KBM-7 (cell line): Measurements from ENCODE around the gene CECR2.

ENCODE experiments used
- DNase-seq: peaks from one replicate; pipeline ENCODE4 v3.0.0-alpha.2; 2015
- in situ Hi-C: fragments of 300-500 bp; cut with MboI; formaldehyde crosslinking; loops from 2 replicates; pipeline ENCODE4 v1.14.3; 2020; ENCODE audit warnings: low sequenced_read_pairs, low pct_unique_long_range_greater_than_20kb, mixed read lengths

Gene CECR2

GRCh38 chr22:17575681-17576080 is 206.4 kb downstream of the CECR2 start:
- DNase-seq = no peak
- in situ Hi-C loops = no loop called here

GRCh38 chr22:17576470-17576869 is 207.2 kb downstream of the CECR2 start:
- in situ Hi-C loops = no loop called here
- no peak for DNase-seq

- in situ Hi-C loops = no loop called here
- DNase-seq = no peak
Measured at GRCh38 chr22:17578136-17578754, 209.0 kb downstream of the CECR2 start.

- in situ Hi-C loops = no loop called here
- no peak for DNase-seq
Measured at GRCh38 chr22:17579535-17579981, 210.3 kb downstream of the CECR2 start.

- in situ Hi-C loops = no loop called here
- DNase-seq = no peak
Measured at GRCh38 chr22:17580441-17581031, 211.3 kb downstream of the CECR2 start.

GRCh38 chr22:17581056-17581455 is 211.8 kb downstream of the CECR2 start:
- in situ Hi-C loops = no loop called here
- no peak for DNase-seq

- DNase-seq = no peak
Measured at GRCh38 chr22:17581631-17582030, 212.4 kb downstream of the CECR2 start.

GRCh38 chr22:17583151-17583550 is 213.9 kb downstream of the CECR2 start:
- in situ Hi-C loops = no loop called here
- DNase-seq = no peak

More at GRCh38 chr22:17581631-17582030, 212.4 kb downstream of the CECR2 start:
- in situ Hi-C loops = no loop called here

GRCh38 chr22:17586831-17587440 is 217.7 kb downstream of the CECR2 start:
- in situ Hi-C loops = no loop called here
- DNase-seq = no peak

GRCh38 chr22:17587629-17588028 is 218.4 kb downstream of the CECR2 start:
- in situ Hi-C loops = no loop called here
- DNase-seq = no peak

GRCh38 chr22:17588606-17589005 is 219.3 kb downstream of the CECR2 start:
- DNase-seq = no peak
- in situ Hi-C loops = no loop called here

GRCh38 chr22:17589810-17590375 is 220.6 kb downstream of the CECR2 start:
- no peak for DNase-seq
- in situ Hi-C loops = no loop called here

- DNase-seq = no peak
- in situ Hi-C loops = no loop called here
Measured at GRCh38 chr22:17590586-17590985, 221.3 kb downstream of the CECR2 start.

GRCh38 chr22:17592201-17592600 is 222.9 kb downstream of the CECR2 start:
- no peak for DNase-seq
- in situ Hi-C loops = no loop called here

- in situ Hi-C loops = no loop called here
- DNase-seq = no peak
Measured at GRCh38 chr22:17596226-17596625, 227.0 kb downstream of the CECR2 start.

GRCh38 chr22:17597217-17597616 is 228.0 kb downstream of the CECR2 start:
- no peak for DNase-seq

GRCh38 chr22:17598318-17598717 is 229.1 kb downstream of the CECR2 start:
- in situ Hi-C loops = no loop called here
- no peak for DNase-seq

More at GRCh38 chr22:17597217-17597616, 228.0 kb downstream of the CECR2 start:
- in situ Hi-C loops = no loop called here

- no peak for DNase-seq
- in situ Hi-C loops = no loop called here
Measured at GRCh38 chr22:17601031-17601430, 231.8 kb downstream of the CECR2 start.

GRCh38 chr22:17603668-17604067 is 234.4 kb downstream of the CECR2 start:
- no peak for DNase-seq
- in situ Hi-C loops = no loop called here

GRCh38 chr22:17606496-17606895 is 237.2 kb downstream of the CECR2 start:
- in situ Hi-C loops = no loop called here
- DNase-seq = no peak
